Measurements from ENCODE around the gene PPL.

The PPL gene

GRCh38 chr16:4884972-4885874 lies 51.7 kb downstream of the PPL start:
- no peak for DNase-seq

GRCh38 chr16:4884209-4884608 lies 52.7 kb downstream of the PPL start:
- DNase-seq = no peak

- DNase-seq = no peak
Measured at GRCh38 chr16:4883501-4883900, 53.4 kb downstream of the PPL start.

- no peak for DNase-seq
Measured at GRCh38 chr16:4882633-4883285, 54.2 kb downstream of the PPL start.

GRCh38 chr16:4882000-4882632 lies 54.8 kb downstream of the PPL start:
- no peak for DNase-seq

GRCh38 chr16:4880006-4880580 lies 56.9 kb downstream of the PPL start:
- no peak for DNase-seq

- DNase-seq = no peak
Measured at GRCh38 chr16:4879049-4879448, 57.9 kb downstream of the PPL start.

- no peak for DNase-seq
Measured at GRCh38 chr16:4877380-4877685, 59.6 kb downstream of the PPL start.

GRCh38 chr16:4876646-4877379 lies 60.1 kb downstream of the PPL start:
- DNase-seq = no peak

GRCh38 chr16:4874666-4875065 lies 62.3 kb downstream of the PPL start:
- no peak for DNase-seq

- DNase-seq = no peak
Measured at GRCh38 chr16:4873091-4873490, 63.9 kb downstream of the PPL start.

- no peak for DNase-seq
Measured at GRCh38 chr16:4871071-4871470, 65.9 kb downstream of the PPL start.

- no peak for DNase-seq
Measured at GRCh38 chr16:4870138-4870671, 66.7 kb downstream of the PPL start.

GRCh38 chr16:4869147-4869805 lies 67.7 kb downstream of the PPL start:
- no peak for DNase-seq

GRCh38 chr16:4868535-4868934 lies 68.4 kb downstream of the PPL start:
- DNase-seq = no peak

GRCh38 chr16:4868026-4868425 lies 68.9 kb downstream of the PPL start:
- DNase-seq = no peak

- no peak for DNase-seq
Measured at GRCh38 chr16:4866586-4866985, 70.4 kb downstream of the PPL start.

- no peak for DNase-seq
Measured at GRCh38 chr16:4865231-4865860, 71.6 kb downstream of the PPL start.

GRCh38 chr16:4864728-4865127 lies 72.2 kb downstream of the PPL start:
- no peak for DNase-seq

GRCh38 chr16:4862639-4863038 lies 74.3 kb downstream of the PPL start:
- no peak for DNase-seq

- no peak for DNase-seq
Measured at GRCh38 chr16:4860727-4861342, 76.1 kb downstream of the PPL start.

Measured in NCI-H1436 treated with DMSO at 0.1 percent for 48 hours (cell line).